PC-3 (cell line): ENCODE results near the gene LGMN. TPM values are rescaled to one million over a fixed set of nuclear protein-coding genes. Genes with fewer than 3 reads are reported as not detected.

Experiments
- ATAC-seq: fragments of 200-7000 bp; cut with Tn5 transposase; 2 replicates; pipeline ENCODE4 v1.9.1; 2020; ENCODE audit warnings: mild to moderate bottlenecking, moderate library complexity
- BruUV-seq: library from RNA; stranded (reverse); fragments of 400-500 nt; replicated peaks from 2 replicates; lab custom pipeline; 2021; lab: Mats Ljungman, UMichigan
- CTCF ChIA-PET: fragments of 300-600 bp; sonication (Branson Sonifier 250); formaldehyde crosslinking; loops from one replicate; lab custom pipeline; 2022; ENCODE audit warnings: antibody characterized with exemption; lab: Charles Lee
- POLR2A ChIA-PET: fragments of 300-600 bp; sonication (Branson Sonifier 250); formaldehyde crosslinking; loops from one replicate; lab custom pipeline; 2022; ENCODE audit warnings: antibody characterized with exemption; ENCODE audit not compliant: unreplicated experiment; lab: Charles Lee
- DNase-seq: peaks from one replicate; pipeline ENCODE4 v3.0.0-alpha.2; 2015
- H2AFZ ChIP-seq: fragments of 300-600 bp; sonication (generic); 2 replicates; pipeline ENCODE4 v1.6.0; 2016; ENCODE audit warnings: antibody characterized with exemption, low read length
- H3F3A ChIP-seq: fragments of 300-600 bp; sonication (generic); one replicate; pipeline ENCODE4 v1.6.0; 2017; ENCODE audit warnings: antibody characterized with exemption, low read length, control low read depth, mild to moderate bottlenecking; ENCODE audit not compliant: unreplicated experiment
- H3K27ac ChIP-seq: fragments of 300-600 bp; sonication (generic); 2 replicates; pipeline ENCODE4 v1.5.1; 2016; ENCODE audit warnings: mild to moderate bottlenecking, low read length
- H3K27me3 ChIP-seq: fragments of 300-600 bp; sonication (generic); 2 replicates; pipeline ENCODE4 v1.6.1; 2016; ENCODE audit warnings: low read length, mixed read lengths
- H3K36me3 ChIP-seq: fragments of 300-600 bp; sonication (generic); 2 replicates; pipeline ENCODE4 v1.6.1; 2016; ENCODE audit warnings: low read depth, mixed run types, low read length, mixed read lengths
- H3K4me1 ChIP-seq: fragments of 300-600 bp; sonication (generic); 2 replicates; pipeline ENCODE4 v1.5.1; 2016; ENCODE audit warnings: low read length; ENCODE audit not compliant: insufficient read depth
- H3K4me2 ChIP-seq: fragments of 300-600 bp; sonication (generic); 2 replicates; pipeline ENCODE4 v1.6.0; 2016; ENCODE audit warnings: low read length
- H3K4me3 ChIP-seq: fragments of 300-600 bp; sonication (generic); 2 replicates; pipeline ENCODE4 v1.5.1; 2016; ENCODE audit warnings: mild to moderate bottlenecking, low read length, mixed read lengths
- H3K79me2 ChIP-seq: fragments of 300-600 bp; sonication (generic); 2 replicates; pipeline ENCODE4 v1.6.1; 2017; ENCODE audit warnings: low read length, mixed read lengths
- H3K9ac ChIP-seq: fragments of 300-600 bp; sonication (generic); 2 replicates; pipeline ENCODE4 v1.6.0; 2016; ENCODE audit warnings: mild to moderate bottlenecking, low read length
- H3K9me2 ChIP-seq: fragments of 300-600 bp; sonication (generic); replicated peaks from 2 replicates; pipeline ENCODE4 v1.6.1; 2016; ENCODE audit warnings: mixed run types, low read length, mixed read lengths
- H3K9me3 ChIP-seq: fragments of 300-600 bp; sonication (generic); 2 replicates; pipeline ENCODE4 v1.6.1; 2016; ENCODE audit warnings: low read length, mixed read lengths
- H4K20me1 ChIP-seq: fragments of 300-600 bp; sonication (generic); 2 replicates; pipeline ENCODE4 v1.6.1; 2016; ENCODE audit warnings: low read length, mixed read lengths
- CTCF ChIP-seq: fragments of 300-600 bp; sonication (generic); conservative IDR thresholded peaks from 2 replicates; pipeline ENCODE4 v1.5.1; 2017; ENCODE audit warnings: antibody characterized with exemption, low read depth, mild to moderate bottlenecking, low read length
- EZH2 ChIP-seq: fragments of 300-600 bp; sonication (generic); IDR thresholded peaks from one replicate; pipeline ENCODE4 v1.6.1; 2017; ENCODE audit warnings: antibody characterized with exemption, mild to moderate bottlenecking, low read length; ENCODE audit not compliant: unreplicated experiment
- EZH2phosphoT487 ChIP-seq: fragments of 300-600 bp; sonication (generic); IDR thresholded peaks from 2 replicates; pipeline ENCODE4 v1.6.1; 2018; ENCODE audit warnings: mild to moderate bottlenecking, antibody characterized with exemption, low read length, borderline replicate concordance
- intact Hi-C: fragments of 100-400 bp; cut with micrococcal nuclease; formaldehyde crosslinking; loops from 2 replicates; pipeline ENCODE4 v1.9.0; 2023
- total RNA-seq: library from RNA; depleted of rRNA; stranded (reverse); fragments of >200 nt; gene quantifications from 2 replicates; pipeline ENCODE4 v1.2.3, GENCODE V29; 2014

Gene LGMN
- total RNA-seq, 1 experiment from 2014 or later: 46.8 TPM

GRCh38 chr14:92754966-92755365 is 6.5 kb upstream of the LGMN start:
- Histone ChIP-seq H3K27me3 (no peaks in the 10 kb centered on the region), H3K9me3 (no peaks in the 10 kb centered on the region), H3K9ac (no peak overlapping the region), H3K4me3 (no peak overlapping the region), H3K36me3 (no peaks in the 10 kb centered on the region), H3K27ac (no peak overlapping the region), H3K4me1 (no peaks in the 10 kb centered on the region), H3K79me2 (no peaks in the 10 kb centered on the region), H4K20me1 (no peaks in the 10 kb centered on the region), H3K9me2 (no peaks in the 10 kb centered on the region), H2AFZ (no peak overlapping the region), H3K4me2 (no peak overlapping the region), H3F3A (no peaks in the 10 kb centered on the region)
- CTCF ChIA-PET: no interaction called here
- DNase-seq (no peak), ATAC-seq (no peak)
- BruUV-seq: no TSS peak
- TF ChIP-seq EZH2 (no peak), CTCF (no peak), EZH2phosphoT487 (no peak)
- intact Hi-C loops: no loop called here
- POLR2A ChIA-PET: interaction anchor here (0.6 kb wide), 1 partner anchor 29 kb away, joined by 4 read pairs; no protein-coding TSS in a partner anchor

GRCh38 chr14:92753250-92753649 is 4.8 kb upstream of the LGMN start:
- Histone ChIP-seq H3K27ac (no peak overlapping the region), H3K36me3 (no peaks in the 10 kb centered on the region), H3K9ac (no peak overlapping the region), H3K9me2 (no peaks in the 10 kb centered on the region), H3K79me2 (0 out of 2 replicates have a peak, but pooled peaks cover under 1% of the 10 kb centered on the region), H3K4me2 (no peak overlapping the region), H3K4me3 (no peak overlapping the region), H3K9me3 (no peaks in the 10 kb centered on the region), H3F3A (no peaks in the 10 kb centered on the region), H2AFZ (no peak overlapping the region), H3K4me1 (peaks cover 6% of the 10 kb centered on the region; the same call in 1 of the 2 replicates), H3K27me3 (no peaks in the 10 kb centered on the region), H4K20me1 (no peaks in the 10 kb centered on the region)
- ATAC-seq (no peak), DNase-seq (no peak)
- POLR2A ChIA-PET: no interaction called here
- TF ChIP-seq CTCF (no peak), EZH2phosphoT487 (no peak), EZH2 (no peak)
- intact Hi-C loops: no loop called here
- BruUV-seq: no TSS peak
- CTCF ChIA-PET: no interaction called here

- POLR2A ChIA-PET: no interaction called here
- Histone ChIP-seq H3F3A (no peaks in the 10 kb centered on the region), H3K27me3 (no peaks in the 10 kb centered on the region), H3K27ac (no peak overlapping the region), H3K9me2 (no peaks in the 10 kb centered on the region), H3K4me2 (no peak overlapping the region), H3K4me1 (peaks cover 6% of the 10 kb centered on the region), H3K4me3 (no peak overlapping the region), H3K9me3 (no peaks in the 10 kb centered on the region), H4K20me1 (peaks cover 3% of the 10 kb centered on the region; the same call in 1 of the 2 replicates), H3K36me3 (no peaks in the 10 kb centered on the region), H3K79me2 (peaks cover 14% of the 10 kb centered on the region), H2AFZ (no peak overlapping the region), H3K9ac (no peak overlapping the region)
- no peak for TF ChIP-seq EZH2phosphoT487
- TF ChIP-seq CTCF: no peak
- no peak for TF ChIP-seq EZH2
- DNase-seq (no peak), ATAC-seq (no peak)
- intact Hi-C loops: no loop called here
- BruUV-seq: no TSS peak
- CTCF ChIA-PET: no interaction called here
Observed at GRCh38 chr14:92751819-92752218, 3.4 kb upstream of the LGMN start.
